Mammary epithelial cell (primary cell): ENCODE data around the gene ZNF431.

Experiments
- EZH2 ChIP-seq: IDR thresholded peaks from 2 replicates; pipeline ENCODE4 v1.6.1; 2012; ENCODE audit warnings: low read length, inconsistent platforms, borderline replicate concordance
- TF ChIP-seq, protein P1 (sequence below), 2 donors: IDR thresholded peaks in 1 of 2; conservative IDR thresholded peaks in 1 of 2; 2 replicates each; pipeline ENCODE4 v1.5.1; 2011 to 2012; ENCODE audit warnings: inconsistent platforms in 2 of 2, low read length in 2 of 2, mild to moderate bottlenecking in 2 of 2, control low read depth in 1 of 2, low read depth in 1 of 2; ENCODE audit not compliant: insufficient read depth in 1 of 2; ENCODE audit errors: extremely low read depth in 1 of 2

- TF ChIP-seq, protein P1, sequence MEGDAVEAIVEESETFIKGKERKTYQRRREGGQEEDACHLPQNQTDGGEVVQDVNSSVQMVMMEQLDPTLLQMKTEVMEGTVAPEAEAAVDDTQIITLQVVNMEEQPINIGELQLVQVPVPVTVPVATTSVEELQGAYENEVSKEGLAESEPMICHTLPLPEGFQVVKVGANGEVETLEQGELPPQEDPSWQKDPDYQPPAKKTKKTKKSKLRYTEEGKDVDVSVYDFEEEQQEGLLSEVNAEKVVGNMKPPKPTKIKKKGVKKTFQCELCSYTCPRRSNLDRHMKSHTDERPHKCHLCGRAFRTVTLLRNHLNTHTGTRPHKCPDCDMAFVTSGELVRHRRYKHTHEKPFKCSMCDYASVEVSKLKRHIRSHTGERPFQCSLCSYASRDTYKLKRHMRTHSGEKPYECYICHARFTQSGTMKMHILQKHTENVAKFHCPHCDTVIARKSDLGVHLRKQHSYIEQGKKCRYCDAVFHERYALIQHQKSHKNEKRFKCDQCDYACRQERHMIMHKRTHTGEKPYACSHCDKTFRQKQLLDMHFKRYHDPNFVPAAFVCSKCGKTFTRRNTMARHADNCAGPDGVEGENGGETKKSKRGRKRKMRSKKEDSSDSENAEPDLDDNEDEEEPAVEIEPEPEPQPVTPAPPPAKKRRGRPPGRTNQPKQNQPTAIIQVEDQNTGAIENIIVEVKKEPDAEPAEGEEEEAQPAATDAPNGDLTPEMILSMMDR (conservative IDR thresholded peaks at IDR 0.05 in 1 of 2, IDR thresholded peaks at IDR 0.05 in 1 of 2; ENCODE audit: extremely low read depth in 1 of 2, insufficient read depth in 1 of 2, low read depth in 1 of 2, low read length in 2 of 2): no peak
- no peak for TF ChIP-seq EZH2
These were observed 31.7 kb upstream of the ZNF431 start for GRCh38 chr19:21110183-21110582.
